NCI-H510A (cell line): Measurements from ENCODE around the gene CYP27C1.
"Not testable (repeated sequence)": the region's sequence is repeated elsewhere in the genome, so short reads cannot be mapped to it uniquely, and the experiment has no call there.

Source experiments
- DNase-seq: peaks from one replicate; lab custom pipeline; 2025; lab: John Stamatoyannopoulos, UW

Gene CYP27C1

GRCh38 chr2:127220768-127221527 lies 849 bp upstream of the CYP27C1 start:
- no peak for DNase-seq

GRCh38 chr2:127219171-127220070 lies 678 bp downstream of the CYP27C1 start:
- DNase-seq: no peak

- no peak for DNase-seq
Measured at GRCh38 chr2:127218812-127219170, 1.3 kb downstream of the CYP27C1 start.

- no peak for DNase-seq
Measured at GRCh38 chr2:127217470-127218325, 2.4 kb downstream of the CYP27C1 start.

- no peak for DNase-seq
Measured at GRCh38 chr2:127216593-127216992, 3.5 kb downstream of the CYP27C1 start.

GRCh38 chr2:127216095-127216494 lies 4.0 kb downstream of the CYP27C1 start:
- DNase-seq: no peak

GRCh38 chr2:127214201-127214600 lies 5.9 kb downstream of the CYP27C1 start:
- not testable (repeated sequence) for DNase-seq

- peak; percentile 84 for DNase-seq
Measured at GRCh38 chr2:127208313-127208712, 11.8 kb downstream of the CYP27C1 start.

- DNase-seq: no peak
Measured at GRCh38 chr2:127205218-127206125, 14.6 kb downstream of the CYP27C1 start.

GRCh38 chr2:127201452-127201851 lies 18.6 kb downstream of the CYP27C1 start:
- no peak for DNase-seq

- DNase-seq: no peak
Measured at GRCh38 chr2:127200962-127201361, 19.1 kb downstream of the CYP27C1 start.

GRCh38 chr2:127199223-127199622 lies 20.9 kb downstream of the CYP27C1 start:
- DNase-seq: no peak

GRCh38 chr2:127197475-127198385 lies 22.4 kb downstream of the CYP27C1 start:
- peak; percentile 79 for DNase-seq

- DNase-seq: no peak
Measured at GRCh38 chr2:127196998-127197397, 23.1 kb downstream of the CYP27C1 start.

- DNase-seq: no peak
Measured at GRCh38 chr2:127196549-127196948, 23.6 kb downstream of the CYP27C1 start.

- DNase-seq: no peak
Measured at GRCh38 chr2:127195140-127196074, 24.7 kb downstream of the CYP27C1 start.

GRCh38 chr2:127194447-127194846 lies 25.7 kb downstream of the CYP27C1 start:
- no peak for DNase-seq

GRCh38 chr2:127193967-127194280 lies 26.2 kb downstream of the CYP27C1 start:
- no peak for DNase-seq
